Vagina (tissue), 2 donors: Measurements from ENCODE around the gene PERM1. TPM values are rescaled to one million over a fixed set of nuclear protein-coding genes. Genes with fewer than 3 reads are reported as not detected.
"Not testable (repeated sequence)": the region's sequence is repeated elsewhere in the genome, so short reads cannot be mapped to it uniquely, and the experiment has no call there.

Source experiments
- DNase-seq, 2 donors: peaks; one replicate each; pipeline ENCODE4 v3.0.0-alpha.2; 2017; ENCODE audit errors: extremely low spot score in 2 of 2
- H3K27ac ChIP-seq: fragments of 200-600 bp; sonication (generic); one replicate; pipeline ENCODE4 v1.5.1; 2019
- H3K27me3 ChIP-seq: fragments of 200-600 bp; sonication (generic); one replicate; pipeline ENCODE4 v1.5.1; 2019
- H3K36me3 ChIP-seq, 2 donors: fragments of 200-600 bp; sonication (generic); one replicate each; pipeline ENCODE4 v1.5.1; 2017 to 2019
- H3K4me1 ChIP-seq: fragments of 200-600 bp; sonication (generic); one replicate; pipeline ENCODE4 v1.5.1; 2019
- H3K4me3 ChIP-seq, 2 donors: fragments of 200-600 bp; sonication (generic); 1 replicate in 1 of 2; 2 replicates in 1 of 2; pipeline ENCODE4 v1.5.1; 2016 to 2019
- H3K9me3 ChIP-seq: fragments of 200-600 bp; sonication (generic); one replicate; pipeline ENCODE4 v1.5.1; 2019
- CTCF ChIP-seq, 3 experiments: fragments of 450-650 bp in 2 of 3; fragments of 200-600 bp in 1 of 3; sonication (generic) in 1 of 3; IDR thresholded peaks; one replicate each; pipeline ENCODE4 v1.5.1; 2017 to 2019; ENCODE audit warnings: antibody characterized with exemption in 3 of 3, mild to moderate bottlenecking in 2 of 3, moderate library complexity in 2 of 3
- POLR2A ChIP-seq, 2 donors: fragments of 450-650 bp; IDR thresholded peaks; one replicate each; pipeline ENCODE4 v1.6.1; 2017; ENCODE audit warnings: antibody characterized with exemption in 2 of 2, mild to moderate bottlenecking in 2 of 2, moderate library complexity in 2 of 2
- POLR2AphosphoS5 ChIP-seq, 2 donors: sonication (generic); formaldehyde crosslinking; IDR thresholded peaks; one replicate each; pipeline ENCODE4 v1.9.0; 2017; ENCODE audit warnings: antibody characterized with exemption in 2 of 2, mild to moderate bottlenecking in 2 of 2, low read depth in 1 of 2; ENCODE audit not compliant: insufficient read depth in 1 of 2
- intact Hi-C: fragments of 100-400 bp; cut with DNase I; formaldehyde crosslinking; loops from one replicate; pipeline ENCODE4 v1.15.1; 2023
- total RNA-seq: library from RNA; depleted of rRNA; stranded (reverse); fragments of >200 nt; gene quantifications from one replicate; pipeline ENCODE4 v1.2.3, GENCODE V29; 2016

The PERM1 gene
- total RNA-seq, 1 donor from 2014 or later, result not detected

GRCh38 chr1:980137-980571 is 1.7 kb downstream of the PERM1 start:
- H3K4me1 ChIP-seq, result peaks cover 14% of the 10 kb centered on the region
- H3K9me3 ChIP-seq, result no peaks in the 10 kb centered on the region
- H3K27me3 ChIP-seq, result no peaks in the 10 kb centered on the region
- TF ChIP-seq POLR2A (IDR thresholded peaks at IDR 0.05), result no peak
- TF ChIP-seq CTCF (IDR thresholded peaks at IDR 0.05), result no peak
- TF ChIP-seq POLR2AphosphoS5 (IDR thresholded peaks at IDR 0.05; ENCODE audit: insufficient read depth in 1 of 2, low read depth in 1 of 2), result no peak
- no peak overlapping the region for H3K4me3 ChIP-seq
- H3K27ac ChIP-seq, result no peak overlapping the region
- DNase-seq, result no peak
- no peaks in the 10 kb centered on the region for H3K36me3 ChIP-seq
- intact Hi-C loops, result loop anchor here (5.0 kb wide), 1 partner anchor 77 kb away; no protein-coding TSS in a partner anchor

- TF ChIP-seq CTCF (IDR thresholded peaks at IDR 0.05) (no peak), POLR2A (IDR thresholded peaks at IDR 0.05) (no peak), POLR2AphosphoS5 (IDR thresholded peaks at IDR 0.05; ENCODE audit: insufficient read depth in 1 of 2, low read depth in 1 of 2) (no peak)
- Histone ChIP-seq H3K36me3 (no peaks in the 10 kb centered on the region), H3K9me3 (no peaks in the 10 kb centered on the region), H3K27me3 (no peaks in the 10 kb centered on the region), H3K4me3 (no peak overlapping the region), H3K27ac (no peak overlapping the region), H3K4me1 (peaks cover 14% of the 10 kb centered on the region)
- no peak for DNase-seq
- intact Hi-C loops, result loop anchor here (5.0 kb wide), 1 partner anchor 78 kb away; no protein-coding TSS in a partner anchor
These were observed 2.2 kb downstream of the PERM1 start for GRCh38 chr1:979744-980072.

GRCh38 chr1:978835-979743 is 2.8 kb downstream of the PERM1 start:
- intact Hi-C loops, result no loop called here
- DNase-seq, result no peak
- no peaks in the 10 kb centered on the region for H3K27me3 ChIP-seq

GRCh38 chr1:978069-978834 is 3.6 kb downstream of the PERM1 start:
- Histone ChIP-seq H3K36me3 (no peaks in the 10 kb centered on the region), H3K27ac (no peak overlapping the region), H3K9me3 (no peaks in the 10 kb centered on the region), H3K27me3 (peaks cover 4% of the 10 kb centered on the region), H3K4me3 (no peak overlapping the region), H3K4me1 (peaks cover 14% of the 10 kb centered on the region)
- TF ChIP-seq CTCF (IDR thresholded peaks at IDR 0.05), result no peak
- no peak for TF ChIP-seq POLR2A (IDR thresholded peaks at IDR 0.05)
- no peak for TF ChIP-seq POLR2AphosphoS5 (IDR thresholded peaks at IDR 0.05; ENCODE audit: insufficient read depth in 1 of 2, low read depth in 1 of 2)
- intact Hi-C loops, result no loop called here
- DNase-seq, result no peak

More at GRCh38 chr1:978835-979743, 2.8 kb downstream of the PERM1 start:
- Histone ChIP-seq H3K9me3 (no peaks in the 10 kb centered on the region), H3K4me1 (peaks cover 14% of the 10 kb centered on the region), H3K27ac (no peak overlapping the region), H3K36me3 (no peaks in the 10 kb centered on the region), H3K4me3 (no peak overlapping the region)
- TF ChIP-seq CTCF (IDR thresholded peaks at IDR 0.05) (no peak), POLR2A (IDR thresholded peaks at IDR 0.05) (no peak), POLR2AphosphoS5 (IDR thresholded peaks at IDR 0.05; ENCODE audit: insufficient read depth in 1 of 2, low read depth in 1 of 2) (no peak)

- H3K27me3 ChIP-seq, H3K36me3 ChIP-seq, H3K4me3 ChIP-seq, H3K27ac ChIP-seq, intact Hi-C loops, DNase-seq, H3K9me3 ChIP-seq: not testable (repeated sequence)
- H3K4me1 ChIP-seq, result peaks cover 16% of the 10 kb centered on the region
These were observed 5.1 kb downstream of the PERM1 start for GRCh38 chr1:976791-977190.
